Measurements from ENCODE around the gene AKAP13.
"Not testable (repeated sequence)": the region's sequence is repeated elsewhere in the genome, so short reads cannot be mapped to it uniquely, and the experiment has no call there.

Gene AKAP13

DNA sequence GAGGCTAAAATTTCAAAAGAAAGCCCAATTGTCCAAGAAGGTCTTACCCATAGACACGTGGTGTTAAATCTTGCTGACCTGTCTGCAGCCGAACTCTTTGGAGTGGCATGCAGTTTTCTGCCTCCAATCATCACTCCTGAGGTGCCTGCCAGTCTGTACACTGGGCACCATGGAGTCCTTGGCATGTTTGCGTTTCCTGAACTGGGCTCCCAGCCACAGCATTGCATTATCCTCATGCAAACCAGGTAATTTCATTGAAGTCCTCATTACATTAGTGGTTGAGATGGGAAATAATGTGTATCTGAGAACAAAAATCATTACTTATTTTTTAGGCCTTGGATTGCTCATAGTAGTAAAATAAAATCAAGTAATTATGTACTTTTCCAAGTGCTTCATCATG lies 152.3 kb downstream of the AKAP13 start:
- DNase-seq (ENCODE audit: low read depth in 2 of 2): no peak

DNA sequence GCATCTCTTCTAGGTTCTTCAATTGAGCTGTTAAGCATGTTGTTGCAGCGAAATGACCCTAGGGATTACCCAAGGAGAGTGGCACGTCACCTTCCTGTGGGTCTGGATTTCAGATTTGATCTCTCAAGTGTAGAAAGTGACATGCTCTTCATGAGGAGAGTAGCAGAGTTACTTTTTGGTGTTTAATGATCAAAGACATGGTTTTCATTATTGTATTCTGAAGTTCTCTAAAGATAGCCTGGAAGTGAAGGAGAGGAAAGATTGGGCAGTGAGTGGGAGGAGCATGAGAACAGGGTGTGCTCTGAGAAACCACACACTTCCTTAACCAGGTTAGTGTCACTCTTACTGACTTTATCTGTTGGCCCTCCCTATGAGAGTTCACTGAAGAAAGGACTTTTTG lies 153.6 kb downstream of the AKAP13 start:
- DNase-seq (ENCODE audit: low read depth in 2 of 2): no peak

DNA sequence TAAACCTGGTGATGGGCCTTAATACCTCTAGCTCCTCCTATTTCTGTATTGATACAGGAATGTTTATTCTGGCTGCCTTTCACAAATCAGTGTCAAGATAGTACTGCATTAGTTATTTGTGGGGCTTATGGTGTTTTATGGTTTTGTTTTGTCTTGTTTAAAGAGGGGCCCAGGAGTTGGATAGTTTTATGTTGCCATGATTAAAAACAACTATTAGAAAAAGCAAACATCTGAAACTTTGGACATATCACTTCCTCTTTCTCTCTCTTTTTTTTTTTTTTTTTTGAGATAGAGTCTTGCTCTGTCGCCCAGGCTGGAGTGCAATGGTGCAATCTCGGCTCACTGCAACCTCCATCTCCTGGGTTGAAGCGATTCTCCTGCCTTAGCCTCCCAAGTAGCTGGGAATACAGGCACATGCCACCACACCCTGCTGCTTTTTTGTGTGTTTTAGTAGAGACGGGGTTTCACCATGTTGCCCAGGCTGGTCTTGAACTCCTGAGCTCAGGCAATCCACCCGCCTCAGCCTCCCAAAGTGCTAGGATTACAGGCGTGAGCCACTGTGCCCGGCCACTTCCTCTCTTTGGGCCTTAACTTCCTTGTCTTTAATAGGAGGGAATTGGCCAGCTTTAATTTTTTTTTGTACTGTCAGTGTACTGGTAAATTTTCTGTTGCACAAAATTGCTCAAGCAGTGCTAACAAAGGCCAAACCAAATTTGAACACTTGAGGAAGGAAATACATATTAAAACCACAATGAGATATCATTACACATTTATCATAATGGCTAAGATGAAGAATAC lies 155.3 kb downstream of the AKAP13 start:
- DNase-seq (ENCODE audit: low read depth in 2 of 2): not testable (repeated sequence)

DNA sequence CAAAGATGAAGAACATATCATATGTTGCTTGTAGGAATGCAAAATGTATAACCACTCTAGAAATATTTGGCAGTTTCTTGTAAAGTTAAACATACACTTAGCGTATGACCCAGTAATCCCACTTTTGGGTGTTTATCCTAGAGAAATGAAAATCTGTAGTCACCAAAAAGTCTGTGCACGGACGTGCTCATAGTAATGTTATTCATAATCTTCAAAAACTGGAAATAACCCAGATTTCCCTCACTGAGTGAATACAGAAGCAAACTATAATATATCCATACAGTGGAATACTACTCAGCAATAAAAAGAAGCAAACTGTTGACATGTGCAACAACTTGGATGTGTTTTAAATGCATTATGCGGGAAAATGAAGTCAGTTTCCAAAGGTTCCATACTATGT lies 155.9 kb downstream of the AKAP13 start:
- no peak for DNase-seq (ENCODE audit: low read depth in 2 of 2)

DNA sequence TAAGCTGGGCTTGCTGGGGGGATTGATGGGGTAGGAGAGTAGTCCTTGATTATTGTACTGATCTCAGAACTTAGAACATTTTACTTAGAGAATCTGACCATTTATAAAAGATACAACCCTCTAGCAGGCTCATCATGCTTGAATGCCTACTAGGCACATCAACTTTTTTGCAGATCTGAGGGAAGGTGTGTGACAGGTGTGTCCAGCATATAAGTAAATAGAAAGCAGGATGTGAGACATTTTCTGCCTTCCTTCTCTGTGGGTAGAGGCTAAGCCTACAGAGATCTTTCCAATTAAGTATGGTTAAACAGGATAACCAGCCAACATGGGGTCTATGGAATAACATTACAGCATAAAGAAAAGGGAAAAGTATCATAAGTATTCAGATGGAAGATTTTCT lies 159.1 kb downstream of the AKAP13 start:
- DNase-seq (ENCODE audit: low read depth in 2 of 2): no peak

DNA sequence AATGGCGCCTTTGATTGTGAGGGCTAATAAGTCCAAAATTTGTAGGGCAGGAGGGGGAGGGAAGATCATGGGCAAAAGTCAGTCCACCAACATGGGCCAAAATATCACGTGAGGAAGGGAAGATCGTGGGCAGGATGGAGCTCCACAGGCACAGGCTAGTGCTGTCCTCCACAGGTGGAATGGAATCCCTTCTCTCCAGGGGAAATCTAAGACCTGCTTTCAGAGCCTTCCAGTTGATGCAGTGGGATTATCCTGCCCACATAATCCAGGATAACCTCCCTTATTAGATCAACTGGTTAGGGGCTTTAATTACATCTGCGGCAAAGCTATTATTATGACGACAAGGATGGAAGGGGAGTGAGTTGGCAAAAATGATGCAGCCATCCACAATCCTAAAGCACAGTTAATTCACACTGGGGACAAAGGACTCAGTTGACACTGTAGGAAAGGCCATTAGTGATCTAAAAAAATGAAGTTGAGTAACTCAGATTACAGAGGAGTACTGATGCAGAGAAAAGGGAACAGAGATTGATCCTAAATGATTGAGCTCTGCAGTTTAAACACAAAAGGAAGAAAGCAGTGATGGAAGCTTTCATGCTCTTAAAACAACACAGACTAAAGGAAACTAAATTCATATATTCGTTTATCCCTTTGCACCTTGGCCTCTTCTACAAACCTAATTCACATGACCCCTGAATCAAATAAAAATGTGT lies 159.8 kb downstream of the AKAP13 start:
- no peak for DNase-seq (ENCODE audit: low read depth in 2 of 2)

DNA sequence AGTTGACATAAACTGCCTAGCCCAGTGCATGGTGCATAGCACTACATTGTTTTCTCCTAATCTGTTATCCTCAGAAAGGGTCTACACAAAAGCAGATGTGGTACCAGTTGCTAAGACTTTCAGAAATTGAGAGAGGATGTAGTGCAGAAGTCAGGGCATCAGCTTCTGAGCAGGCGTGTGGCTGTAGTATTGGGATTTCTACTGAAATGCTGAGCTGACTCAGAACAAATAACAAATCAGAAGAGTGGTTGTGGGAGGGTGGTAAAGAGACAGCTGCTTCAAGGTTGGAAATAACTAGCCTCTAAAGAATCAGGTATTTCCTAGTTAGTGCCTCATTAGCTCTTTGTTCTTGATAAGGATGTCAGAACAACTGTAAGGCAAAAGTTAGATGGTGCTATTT lies 161.3 kb downstream of the AKAP13 start:
- peak in 1 of 2 donors; percentile 19 for DNase-seq (ENCODE audit: low read depth in 2 of 2)

DNA sequence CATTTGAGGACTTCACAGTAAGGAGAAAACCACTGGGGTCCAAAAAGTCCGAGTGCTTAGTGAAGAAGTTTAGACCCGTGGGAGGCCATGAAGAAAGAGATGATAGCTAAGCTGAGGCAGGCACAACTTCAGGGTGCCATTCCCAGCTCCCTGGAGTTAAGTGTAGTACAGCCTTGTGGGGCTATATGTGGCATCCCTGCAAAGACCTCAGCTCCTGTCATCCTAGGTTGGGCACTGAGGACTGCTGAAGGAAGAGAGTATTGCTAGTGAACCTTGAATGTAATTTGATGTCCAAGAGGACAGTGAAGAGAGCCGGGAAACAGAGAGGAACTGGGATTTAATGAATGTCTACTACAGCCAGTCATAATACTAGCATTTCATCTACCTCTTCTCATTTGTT lies 162.1 kb downstream of the AKAP13 start:
- DNase-seq (ENCODE audit: low read depth in 2 of 2): no peak

DNA sequence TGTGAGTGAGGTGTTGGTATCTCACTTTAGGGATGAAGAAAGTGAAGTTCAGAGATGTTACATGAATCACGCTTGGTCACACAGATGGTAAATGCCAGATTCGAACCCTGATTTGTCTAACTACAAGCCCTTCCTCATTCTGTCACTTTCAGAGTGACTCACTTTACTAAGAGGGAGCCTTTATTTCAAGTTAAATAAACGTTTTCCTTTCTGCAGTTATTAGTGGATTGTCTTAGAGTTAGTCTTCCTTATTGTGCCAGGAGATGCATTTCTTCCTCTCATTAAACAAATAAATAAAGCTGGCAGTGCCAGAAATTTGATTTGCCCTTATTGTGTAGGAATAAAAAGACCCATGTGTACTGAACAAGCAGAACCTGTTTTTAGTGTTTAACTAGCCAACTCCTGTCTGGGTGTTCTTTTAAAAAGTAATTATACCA lies 162.5 kb downstream of the AKAP13 start:
- peak in 1 of 2 donors; percentile 13 for DNase-seq (ENCODE audit: low read depth in 2 of 2)

DNA sequence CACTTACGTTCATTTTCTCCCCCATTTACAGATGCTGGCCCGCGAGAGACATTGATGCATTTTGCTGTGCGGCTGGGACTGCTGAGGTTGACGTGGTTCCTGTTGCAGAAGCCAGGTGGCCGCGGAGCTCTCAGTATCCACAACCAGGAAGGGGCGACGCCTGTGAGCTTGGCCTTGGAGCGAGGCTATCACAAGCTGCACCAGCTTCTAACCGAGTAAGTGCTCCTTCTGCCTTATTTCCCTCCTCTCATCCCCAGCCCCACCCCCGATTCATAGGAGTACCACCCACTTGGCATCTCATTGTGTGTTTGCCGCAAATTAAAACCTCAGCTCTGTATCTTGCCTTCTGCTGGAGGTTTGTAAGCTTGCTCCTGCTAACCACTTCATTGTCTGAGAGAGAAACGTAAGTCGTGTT lies 163.3 kb downstream of the AKAP13 start:
- no peak for DNase-seq (ENCODE audit: low read depth in 2 of 2)

DNA sequence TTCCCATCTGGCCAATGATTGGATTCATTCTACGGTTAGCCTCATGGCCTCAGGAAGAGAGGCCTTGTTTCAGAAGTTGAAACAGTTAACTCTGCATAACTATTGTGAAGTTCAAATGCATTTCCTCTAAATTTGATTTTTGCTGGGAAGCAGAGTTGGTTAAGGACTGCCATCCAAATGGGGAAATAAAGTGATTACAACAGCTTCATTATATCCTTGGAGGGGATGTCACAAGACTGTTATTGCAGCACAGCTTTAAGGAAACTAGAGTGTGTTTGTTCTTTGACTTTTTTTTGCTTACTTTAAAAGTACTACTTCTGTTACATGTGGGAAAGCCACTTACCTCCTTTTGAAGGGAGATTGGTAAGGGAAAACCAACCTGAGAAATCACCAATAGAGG lies 164.8 kb downstream of the AKAP13 start:
- DNase-seq (ENCODE audit: low read depth in 2 of 2): no peak

DNA sequence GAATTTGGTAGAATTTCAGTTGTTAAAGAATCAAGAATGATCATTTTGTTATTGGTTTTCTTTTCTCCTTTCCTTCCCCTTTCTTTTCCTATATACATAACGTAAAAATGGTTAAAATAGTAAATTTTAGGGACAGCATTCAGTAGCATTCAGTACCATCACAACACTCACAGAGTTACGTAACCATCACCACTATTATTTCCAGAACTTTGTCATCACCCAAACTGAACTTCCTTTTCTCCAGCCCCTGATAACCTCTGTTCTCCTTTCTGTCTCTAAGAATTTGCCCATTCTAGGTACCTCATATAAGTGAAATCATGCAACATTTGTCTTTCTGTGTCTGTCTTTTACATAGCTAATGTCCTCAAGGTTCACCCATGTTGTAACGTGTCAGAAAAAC lies 165.3 kb downstream of the AKAP13 start:
- DNase-seq (ENCODE audit: low read depth in 2 of 2): no peak

DNA sequence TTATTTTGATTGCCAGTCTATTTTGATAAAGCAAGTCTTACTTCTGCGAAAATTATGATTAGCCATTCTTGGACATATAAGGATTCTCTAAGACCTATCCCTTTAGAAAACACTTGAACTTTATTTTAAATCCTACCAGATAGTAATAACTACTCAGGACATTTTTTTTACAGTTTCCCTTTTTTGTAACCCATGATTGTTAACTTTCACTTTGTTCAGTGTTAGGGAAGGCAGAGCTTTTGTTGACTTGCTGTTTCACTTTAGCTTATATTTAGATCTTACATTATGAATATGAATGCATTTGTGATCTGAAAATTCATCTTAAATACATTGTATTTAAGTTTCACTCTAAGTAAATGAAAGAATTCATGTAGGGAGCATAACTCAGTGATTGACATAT lies 167.0 kb downstream of the AKAP13 start:
- DNase-seq (ENCODE audit: low read depth in 2 of 2): no peak

DNA sequence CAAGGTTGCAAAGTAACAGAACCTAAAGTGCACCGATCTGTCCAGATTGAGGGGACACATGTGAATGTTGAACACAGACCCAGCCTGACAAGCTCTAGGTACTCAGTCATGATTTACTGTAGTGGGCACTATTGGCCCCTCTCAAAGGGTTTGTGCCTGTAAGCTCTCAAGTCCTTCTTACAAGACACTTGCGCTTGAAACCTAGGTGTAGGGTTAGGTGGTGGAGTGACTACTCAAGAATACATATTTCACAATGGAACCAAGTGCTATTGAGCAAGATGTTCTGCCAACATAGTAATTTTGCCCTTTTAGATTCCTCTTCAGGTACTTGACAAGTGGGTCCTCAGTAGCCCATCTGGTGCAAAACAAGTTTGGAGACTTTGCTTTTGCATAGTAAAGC lies 169.9 kb downstream of the AKAP13 start:
- DNase-seq (ENCODE audit: low read depth in 2 of 2): no peak

DNA sequence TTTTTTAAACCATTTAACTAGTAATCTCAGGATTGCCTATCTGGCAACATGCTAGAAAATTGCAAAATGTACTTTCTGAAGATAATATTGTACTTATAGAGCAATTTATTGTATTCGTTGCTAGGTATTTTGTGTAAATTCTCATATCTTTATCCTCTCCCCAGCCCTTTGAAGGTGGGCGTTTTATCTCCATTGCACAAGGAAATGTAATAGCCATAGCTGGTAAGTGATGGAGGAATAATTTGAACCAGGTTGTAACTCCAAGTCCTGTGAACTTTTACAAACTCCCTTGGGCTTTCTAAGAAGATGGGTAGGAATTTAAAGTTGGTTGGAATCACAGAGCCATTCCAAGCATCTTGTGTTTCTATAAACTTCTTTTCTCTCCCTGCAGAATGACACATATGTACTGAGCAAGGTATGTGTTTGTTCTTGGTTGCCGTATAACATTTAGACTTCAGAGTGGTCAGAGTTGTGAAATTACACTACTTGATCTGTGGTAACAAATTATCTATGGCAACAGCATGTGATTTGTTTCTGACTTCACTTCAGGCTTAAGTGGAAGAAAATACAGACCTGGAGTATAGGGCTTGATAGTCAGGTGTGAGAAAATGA lies 170.9 kb downstream of the AKAP13 start:
- no peak for DNase-seq (ENCODE audit: low read depth in 2 of 2)

DNA sequence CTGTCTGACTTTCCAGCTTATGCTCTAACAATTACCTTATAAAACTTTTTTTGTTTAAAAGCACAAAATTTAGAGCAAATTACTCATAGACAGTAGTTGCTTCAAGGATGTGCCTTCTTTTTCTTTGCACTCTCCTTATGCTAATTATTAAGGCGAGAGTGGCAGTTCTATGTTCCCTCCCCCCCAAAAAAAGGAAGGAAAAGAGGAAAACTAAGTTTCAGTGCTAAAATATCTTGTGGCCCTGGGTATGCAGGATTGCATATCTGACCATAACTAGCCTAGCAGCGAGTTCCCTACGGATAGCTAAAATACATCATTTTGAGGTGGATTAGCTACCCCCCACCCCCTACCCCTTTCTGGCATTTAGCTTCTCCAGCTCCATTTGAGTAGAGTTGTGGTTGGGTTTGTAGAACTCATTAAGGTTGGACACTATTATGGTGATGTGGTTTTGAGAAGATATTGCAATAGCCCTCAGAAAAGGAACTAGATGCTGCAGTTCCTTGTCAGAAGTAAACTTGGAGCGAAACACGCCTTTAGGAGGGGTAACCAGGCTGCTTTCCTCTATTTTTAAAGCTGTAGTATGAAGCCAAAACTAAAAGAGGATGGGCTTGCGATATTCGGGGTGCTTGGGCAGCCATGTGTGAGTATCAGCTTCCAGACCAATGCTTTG lies 174.6 kb downstream of the AKAP13 start:
- DNase-seq (ENCODE audit: low read depth in 2 of 2): no peak

DNA sequence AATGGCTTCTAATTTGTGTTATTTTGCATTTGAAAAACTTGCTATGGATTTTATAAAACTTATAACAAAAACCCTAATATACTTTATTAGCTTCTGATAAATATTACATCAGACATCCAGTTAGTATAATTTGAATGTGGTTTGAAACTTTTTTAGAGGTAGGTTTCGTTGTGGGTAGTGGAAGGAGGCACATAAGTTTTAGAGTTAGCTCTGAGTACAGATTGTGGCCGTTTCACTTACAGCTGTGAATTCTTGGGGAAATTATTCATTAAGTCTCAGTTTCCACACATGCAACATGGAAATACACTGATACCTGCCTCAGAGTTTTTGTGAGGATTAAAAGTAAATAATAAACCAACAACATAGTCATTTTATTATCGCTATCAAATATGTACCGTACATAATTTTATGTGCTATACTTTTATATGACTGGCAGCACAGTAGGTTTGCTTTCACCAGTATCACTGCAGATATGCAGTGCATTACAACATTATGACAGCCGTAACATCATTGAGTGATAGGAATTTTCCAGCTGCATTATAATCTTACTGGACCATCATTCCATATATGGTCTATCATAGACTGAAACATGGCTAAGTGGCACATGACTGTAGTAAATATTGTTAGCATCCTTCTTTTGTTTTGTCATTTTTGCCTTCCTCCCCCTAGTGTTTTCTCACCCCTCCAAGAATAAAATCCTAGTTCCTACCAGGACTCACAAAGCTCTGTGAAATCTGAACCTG lies 175.6 kb downstream of the AKAP13 start:
- no peak for DNase-seq (ENCODE audit: low read depth in 2 of 2)

DNA sequence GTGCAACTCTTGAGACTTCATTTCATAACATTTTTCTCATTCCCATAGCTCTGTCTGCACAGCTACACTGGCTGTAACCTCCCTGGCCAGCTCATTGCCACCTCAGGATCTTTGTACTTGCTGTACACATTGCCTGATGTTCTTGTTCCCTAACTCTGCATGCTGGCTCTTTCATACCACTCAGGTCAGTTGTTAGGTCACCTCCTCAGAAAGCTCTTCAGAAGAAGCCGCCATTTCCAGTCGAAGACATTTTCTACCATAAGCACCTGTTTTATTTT lies 176.2 kb downstream of the AKAP13 start:
- no peak for DNase-seq (ENCODE audit: low read depth in 2 of 2)

DNA sequence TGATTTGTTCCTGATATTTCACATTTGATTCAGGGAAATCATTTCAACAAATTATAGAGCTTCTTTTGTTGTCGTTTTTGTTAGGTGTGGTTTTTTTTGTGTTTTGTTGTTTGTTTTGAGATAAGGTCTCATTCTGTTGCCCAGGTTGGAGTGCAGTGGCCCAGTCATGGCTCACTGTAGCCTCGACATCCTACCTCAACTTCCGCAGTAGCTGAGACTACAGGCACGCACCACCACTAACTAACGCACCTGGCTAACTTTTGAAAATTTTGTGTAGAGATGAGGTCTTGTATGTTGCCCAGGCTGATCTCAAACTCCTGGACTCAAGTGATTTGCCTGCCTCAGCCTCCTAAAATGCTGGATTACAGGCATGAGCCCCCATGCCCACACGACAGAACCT lies 177.0 kb downstream of the AKAP13 start:
- DNase-seq (ENCODE audit: low read depth in 2 of 2): no peak

DNA sequence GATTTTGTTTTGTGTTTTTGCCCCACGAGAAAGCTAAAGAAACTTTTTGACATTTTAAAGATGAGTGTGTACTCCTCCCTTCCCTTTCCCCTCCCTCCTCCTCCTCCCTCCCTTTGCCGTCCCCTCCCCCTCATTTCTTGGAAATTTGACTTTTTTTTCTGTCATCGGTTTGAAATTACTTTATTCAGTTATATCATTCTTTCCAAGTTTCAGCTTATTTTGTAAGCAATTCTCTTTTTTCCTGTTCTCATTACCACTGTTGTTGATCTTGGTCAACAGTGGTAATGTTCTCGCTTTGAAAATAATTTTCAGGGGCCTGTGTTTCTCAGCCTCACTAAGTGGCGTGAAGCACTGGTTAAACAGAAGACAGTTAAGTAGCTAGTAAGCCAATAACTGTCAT lies 178.4 kb downstream of the AKAP13 start:
- DNase-seq (ENCODE audit: low read depth in 2 of 2): no peak

DNA sequence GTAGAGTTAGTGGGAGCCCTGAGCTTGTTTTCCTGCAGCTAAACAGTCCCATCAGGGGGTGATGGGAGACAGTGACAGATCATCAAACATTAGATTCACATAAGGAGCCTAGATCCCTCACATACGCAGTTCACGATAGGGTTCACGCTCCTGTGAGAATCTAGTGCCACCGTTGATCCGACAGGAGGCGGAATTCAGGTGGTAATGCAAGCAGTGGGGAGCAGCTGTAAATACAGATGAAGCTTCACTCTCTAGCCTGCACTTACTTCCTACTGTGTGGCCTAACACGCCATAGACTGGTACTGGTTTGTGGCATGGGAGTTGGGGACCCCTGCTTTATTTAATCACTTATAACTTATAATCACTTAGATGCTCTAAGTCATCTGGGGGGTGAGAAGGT lies 179.1 kb downstream of the AKAP13 start:
- DNase-seq (ENCODE audit: low read depth in 2 of 2): no peak

DNA sequence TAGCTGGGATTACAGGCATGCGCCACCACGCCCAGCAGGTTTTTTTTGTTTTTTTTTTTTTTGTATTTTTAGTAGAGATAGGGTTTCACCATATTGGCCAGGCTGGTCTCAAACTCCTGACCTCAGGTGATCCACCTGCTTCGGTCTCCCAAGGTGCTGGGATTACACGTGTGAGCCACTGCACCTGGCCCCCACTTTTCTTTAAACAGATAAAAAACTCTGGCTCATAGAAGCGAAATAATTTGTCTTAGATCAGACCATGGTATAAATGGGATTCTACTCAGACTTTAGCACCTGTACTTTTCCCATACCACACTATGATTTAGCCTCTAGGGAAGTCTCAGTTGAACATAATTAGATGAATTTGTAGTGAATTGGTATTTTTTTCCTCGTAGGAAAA lies 182.4 kb downstream of the AKAP13 start:
- DNase-seq (ENCODE audit: low read depth in 2 of 2): no peak
